Osteocyte (in vitro differentiated cells): Measurements from ENCODE around the gene PGAP6. TPM values are rescaled to one million over a fixed set of nuclear protein-coding genes. Genes with fewer than 3 reads are reported as not detected.
A peak's percentile ranks its signal among the peaks of the same experiment; 100 is the strongest.
"Not testable (repeated sequence)": the region's sequence is repeated elsewhere in the genome, so short reads cannot be mapped to it uniquely, and the experiment has no call there.

Experiments
- DNase-seq: peaks from one replicate; pipeline ENCODE4 v3.0.0; 2021; ENCODE audit warnings: mixed read lengths; ENCODE audit not compliant: unreplicated experiment; ENCODE audit errors: extremely low spot score
- H3K27ac Mint-ChIP-seq: one replicate; pipeline ENCODE4 v1.8.0; 2021; ENCODE audit warnings: mild to moderate bottlenecking, mixed read lengths; ENCODE audit not compliant: unreplicated experiment
- H3K27me3 Mint-ChIP-seq: one replicate; pipeline ENCODE4 v1.8.0; 2021; ENCODE audit warnings: mixed read lengths; ENCODE audit not compliant: unreplicated experiment
- H3K36me3 Mint-ChIP-seq: one replicate; pipeline ENCODE4 v1.8.0; 2021; ENCODE audit warnings: mixed read lengths; ENCODE audit not compliant: unreplicated experiment
- H3K4me1 Mint-ChIP-seq: one replicate; pipeline ENCODE4 v1.8.0; 2021; ENCODE audit warnings: mixed read lengths; ENCODE audit not compliant: unreplicated experiment
- H3K4me3 Mint-ChIP-seq: one replicate; pipeline ENCODE4 v1.8.0; 2021; ENCODE audit warnings: mild to moderate bottlenecking, moderate library complexity, mixed read lengths; ENCODE audit not compliant: unreplicated experiment
- H3K9me3 Mint-ChIP-seq: one replicate; pipeline ENCODE4 v1.8.0; 2021; ENCODE audit warnings: mixed read lengths; ENCODE audit not compliant: unreplicated experiment
- total RNA-seq: library from RNA; stranded (reverse); gene quantifications from 2 replicates; pipeline ENCODE4 v1.2.1, GENCODE V29; 2021
- TF ChIP-seq, protein P1 (sequence below): fragments of 200-600 bp; sonication (generic); IDR thresholded peaks from 2 replicates; pipeline ENCODE4 v1.5.0; 2021; ENCODE audit warnings: antibody characterized with exemption, mild to moderate bottlenecking, moderate library complexity

The PGAP6 gene
- total RNA-seq, 1 donor from 2014 or later: 59.3 TPM

DNA sequence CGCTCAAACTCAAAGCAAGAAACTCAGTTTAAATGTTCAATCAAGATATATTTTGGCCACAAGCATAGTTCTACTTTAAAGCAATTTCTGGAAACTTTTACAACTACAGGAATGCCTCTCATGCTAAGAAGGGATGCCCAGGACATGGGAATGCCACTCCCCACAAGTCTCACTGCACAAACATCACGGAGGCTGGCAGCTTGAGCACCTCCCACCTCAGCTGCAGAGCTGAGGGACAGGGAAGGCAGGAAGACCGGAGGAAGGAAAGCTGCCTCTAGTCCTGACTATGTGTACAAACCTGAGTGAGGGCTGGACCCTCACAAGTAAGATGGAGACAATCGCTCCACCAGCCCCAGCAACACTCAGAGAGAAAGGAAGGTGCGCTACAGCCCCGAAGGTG, 34.6 kb downstream of the PGAP6 start:
- no peak for DNase-seq
- Mint-ChIP-seq H3K27me3 (no peaks in the 10 kb centered on the region), H3K9me3 (no peaks in the 10 kb centered on the region), H3K36me3 (peaks cover 21% of the 10 kb centered on the region), H3K4me3 (no peak overlapping the region), H3K4me1 (peaks cover 26% of the 10 kb centered on the region), H3K27ac (peak overlapping the region; percentile 1)
- TF ChIP-seq, protein P1, sequence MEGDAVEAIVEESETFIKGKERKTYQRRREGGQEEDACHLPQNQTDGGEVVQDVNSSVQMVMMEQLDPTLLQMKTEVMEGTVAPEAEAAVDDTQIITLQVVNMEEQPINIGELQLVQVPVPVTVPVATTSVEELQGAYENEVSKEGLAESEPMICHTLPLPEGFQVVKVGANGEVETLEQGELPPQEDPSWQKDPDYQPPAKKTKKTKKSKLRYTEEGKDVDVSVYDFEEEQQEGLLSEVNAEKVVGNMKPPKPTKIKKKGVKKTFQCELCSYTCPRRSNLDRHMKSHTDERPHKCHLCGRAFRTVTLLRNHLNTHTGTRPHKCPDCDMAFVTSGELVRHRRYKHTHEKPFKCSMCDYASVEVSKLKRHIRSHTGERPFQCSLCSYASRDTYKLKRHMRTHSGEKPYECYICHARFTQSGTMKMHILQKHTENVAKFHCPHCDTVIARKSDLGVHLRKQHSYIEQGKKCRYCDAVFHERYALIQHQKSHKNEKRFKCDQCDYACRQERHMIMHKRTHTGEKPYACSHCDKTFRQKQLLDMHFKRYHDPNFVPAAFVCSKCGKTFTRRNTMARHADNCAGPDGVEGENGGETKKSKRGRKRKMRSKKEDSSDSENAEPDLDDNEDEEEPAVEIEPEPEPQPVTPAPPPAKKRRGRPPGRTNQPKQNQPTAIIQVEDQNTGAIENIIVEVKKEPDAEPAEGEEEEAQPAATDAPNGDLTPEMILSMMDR: no peak

DNA sequence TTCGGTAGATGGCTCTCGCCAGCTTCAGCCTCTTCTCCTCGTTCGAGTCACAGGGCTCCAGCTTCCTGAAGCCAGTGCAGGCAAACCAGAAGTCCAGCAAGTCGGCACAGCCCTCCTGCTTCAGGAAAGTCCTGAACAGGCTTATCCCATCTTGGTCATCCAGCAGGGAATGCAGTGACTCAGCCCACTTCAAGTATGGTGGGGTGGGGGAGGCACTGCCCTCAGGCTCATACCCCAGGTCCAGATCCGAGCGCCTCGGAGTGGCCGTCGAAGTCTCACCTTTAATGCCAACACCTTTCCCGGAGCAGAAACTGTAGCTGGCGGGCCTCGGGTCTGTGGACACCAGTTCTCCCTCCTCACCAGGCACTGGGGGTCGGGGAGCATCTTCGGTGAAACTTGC, 35.2 kb downstream of the PGAP6 start:
- Mint-ChIP-seq H3K4me1 (peaks cover 29% of the 10 kb centered on the region), H3K27me3 (no peaks in the 10 kb centered on the region), H3K9me3 (no peaks in the 10 kb centered on the region), H3K4me3 (no peak overlapping the region), H3K27ac (no peak overlapping the region), H3K36me3 (peaks cover 24% of the 10 kb centered on the region)
- TF ChIP-seq, protein P1: no peak
- no peak for DNase-seq

DNA sequence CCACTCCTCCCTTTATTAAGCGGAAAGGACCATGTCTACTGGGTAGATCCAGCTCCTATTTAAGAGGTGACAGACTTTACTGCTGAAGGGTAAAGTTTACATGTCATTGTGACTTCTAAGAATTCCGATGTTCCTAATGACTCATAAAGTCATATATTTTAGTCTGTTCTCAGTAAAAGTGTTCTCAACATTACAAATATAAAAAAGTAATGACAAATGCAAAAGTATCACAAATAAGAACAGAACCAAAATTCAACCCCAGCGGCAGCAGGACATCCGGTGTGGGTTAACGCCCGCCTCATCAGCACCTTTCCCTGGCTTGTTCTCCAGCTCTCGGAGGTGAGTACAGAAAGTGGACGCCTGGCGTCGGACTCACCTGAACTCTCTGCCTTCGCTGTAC, 36.0 kb downstream of the PGAP6 start:
- no peak for DNase-seq
- H3K27me3 Mint-ChIP-seq: no peaks in the 10 kb centered on the region
- peaks cover 23% of the 10 kb centered on the region for H3K4me1 Mint-ChIP-seq
- H3K4me3 Mint-ChIP-seq: no peak overlapping the region
- peaks cover 24% of the 10 kb centered on the region for H3K36me3 Mint-ChIP-seq
- TF ChIP-seq, protein P1: no peak
- H3K27ac Mint-ChIP-seq: no peak overlapping the region
- H3K9me3 Mint-ChIP-seq: no peaks in the 10 kb centered on the region

DNA sequence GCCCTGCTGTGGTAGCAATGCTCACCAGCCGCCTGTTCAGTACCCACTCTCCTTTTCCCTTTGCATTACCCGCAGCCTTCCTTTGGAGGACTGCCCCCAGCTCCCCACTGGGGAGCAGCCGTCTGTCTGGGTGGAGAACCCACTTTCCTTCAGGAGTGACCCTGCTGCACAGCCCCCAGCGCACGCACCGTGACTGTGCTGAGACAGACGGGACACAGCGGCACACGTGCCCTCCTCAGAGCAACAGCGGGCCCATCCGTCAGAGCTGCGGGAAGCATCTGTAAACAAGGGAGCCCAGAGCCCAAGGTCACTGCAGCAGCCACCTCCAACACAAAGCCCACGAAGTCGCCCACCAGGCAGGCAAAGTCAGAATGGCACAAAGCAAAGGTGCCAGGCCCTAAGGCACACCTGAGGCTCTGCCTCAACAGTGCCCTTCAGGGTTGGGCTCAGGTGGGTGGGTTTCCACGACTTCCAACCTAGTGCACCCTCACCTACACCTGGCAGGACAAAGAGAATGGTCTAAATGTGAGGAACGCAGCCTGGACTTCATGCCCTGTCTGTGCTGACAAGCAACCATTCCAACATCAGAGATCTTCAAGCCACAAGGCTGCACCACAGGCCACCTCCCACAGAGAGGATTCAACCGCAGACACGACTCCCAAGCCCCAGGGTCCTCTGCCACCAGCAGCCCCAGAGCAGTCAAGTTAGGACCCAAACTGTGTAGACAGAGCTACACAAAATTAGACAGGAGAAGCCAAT, 39.1 kb downstream of the PGAP6 start:
- no peaks in the 10 kb centered on the region for H3K9me3 Mint-ChIP-seq
- peaks cover 27% of the 10 kb centered on the region for H3K4me1 Mint-ChIP-seq
- TF ChIP-seq, protein P1: no peak
- no peak overlapping the region for H3K4me3 Mint-ChIP-seq
- no peak for DNase-seq
- H3K27me3 Mint-ChIP-seq: no peaks in the 10 kb centered on the region
- no peak overlapping the region for H3K27ac Mint-ChIP-seq
- H3K36me3 Mint-ChIP-seq: peaks cover 21% of the 10 kb centered on the region

DNA sequence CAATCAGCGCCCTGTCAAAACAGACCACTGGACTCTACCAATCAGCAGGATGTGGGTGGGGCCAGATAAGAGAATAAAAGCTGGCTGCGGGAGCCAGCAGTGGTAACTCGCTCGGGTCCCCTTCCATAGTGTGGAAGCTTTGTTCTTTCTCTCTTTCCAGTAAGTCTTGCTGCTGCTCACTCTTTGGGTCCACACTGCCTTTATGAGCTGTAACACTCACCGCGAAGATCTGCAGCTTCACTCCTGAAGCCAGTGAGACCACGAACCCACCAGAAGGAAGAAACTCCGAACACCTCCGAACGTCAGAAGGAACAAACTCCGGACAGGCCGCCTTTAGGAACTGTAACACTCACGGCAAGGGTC, 39.8 kb downstream of the PGAP6 start:
- Mint-ChIP-seq H3K36me3 (peaks cover 18% of the 10 kb centered on the region), H3K4me1 (peaks cover 23% of the 10 kb centered on the region)
- not testable (repeated sequence) for H3K27me3 Mint-ChIP-seq, H3K27ac Mint-ChIP-seq, DNase-seq, H3K4me3 Mint-ChIP-seq, H3K9me3 Mint-ChIP-seq

DNA sequence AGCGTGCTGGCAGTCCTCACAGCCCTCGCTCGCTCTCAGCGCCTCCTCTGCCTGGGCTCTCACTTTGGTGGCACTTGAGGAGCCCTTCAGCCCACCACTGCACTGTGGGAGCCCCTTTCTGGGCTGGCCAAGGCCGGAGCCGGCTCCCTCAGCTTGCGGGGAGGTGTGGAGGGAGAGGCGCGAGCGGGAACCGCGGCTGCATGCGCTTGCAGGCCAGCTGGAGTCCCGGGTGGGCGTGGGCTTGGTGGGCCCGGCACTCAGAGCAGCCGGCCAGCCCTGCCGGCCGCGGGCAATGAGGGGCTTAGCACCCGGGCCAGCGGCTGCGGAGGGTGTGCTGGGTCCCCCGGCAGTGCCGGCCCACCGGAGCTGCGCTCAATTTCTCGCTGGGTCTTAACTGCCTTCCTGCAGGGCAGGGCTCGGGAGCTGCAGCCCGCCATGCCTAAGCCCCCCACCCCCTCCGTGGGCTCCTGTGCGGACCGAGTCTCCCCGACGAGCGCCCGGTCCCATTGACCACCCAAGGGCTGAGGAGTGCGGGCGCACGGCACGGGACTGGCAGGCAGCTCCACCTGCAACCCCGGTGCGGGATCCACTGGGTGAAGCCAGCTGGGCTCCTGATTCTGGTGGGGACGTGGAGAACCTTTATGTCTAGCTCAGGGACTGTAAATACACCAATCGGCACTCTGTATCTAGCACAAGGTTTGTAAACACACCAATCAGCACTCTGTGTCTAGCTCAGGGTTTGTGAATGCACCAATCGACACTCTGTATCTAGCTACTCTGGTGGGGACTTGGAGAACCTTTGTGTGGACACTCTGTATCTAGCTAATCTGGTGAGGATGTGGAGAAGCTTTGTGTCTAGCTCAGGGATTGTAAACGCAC, 40.4 kb downstream of the PGAP6 start:
- Mint-ChIP-seq H3K36me3 (peaks cover 14% of the 10 kb centered on the region), H3K4me1 (peaks cover 18% of the 10 kb centered on the region)
- not testable (repeated sequence) for H3K4me3 Mint-ChIP-seq, H3K27me3 Mint-ChIP-seq, DNase-seq, H3K27ac Mint-ChIP-seq, H3K9me3 Mint-ChIP-seq
